SK-N-SH treated with all-trans-retinoic acid at 6 μM for 48 hours (cell line): Measurements from ENCODE around the gene PRSS56.

Source experiments
- ARNTL ChIP-seq: fragments of 450-650 bp; formaldehyde crosslinking; IDR thresholded peaks from 2 replicates; pipeline ENCODE4 v1.5.0; 2020; ENCODE audit warnings: low read depth, mild to moderate bottlenecking, moderate library complexity, borderline replicate concordance
- BACH2 ChIP-seq: fragments of 250-450 bp; sonication (Bioruptor Pico); IDR thresholded peaks from 2 replicates; pipeline ENCODE4 v1.9.0; 2021; ENCODE audit warnings: mild to moderate bottlenecking, borderline replicate concordance
- OSR1 ChIP-seq: fragments of 250-450 bp; sonication (Bioruptor Pico); IDR thresholded peaks from 2 replicates; pipeline ENCODE4 v1.8.0; 2022; ENCODE audit warnings: moderate library complexity, mild to moderate bottlenecking, inconsistent platforms
- TCF4 ChIP-seq: fragments of 250-450 bp; sonication (Bioruptor Pico); IDR thresholded peaks from 2 replicates; pipeline ENCODE4 v1.8.0; 2021; ENCODE audit warnings: mild to moderate bottlenecking, moderate library complexity, borderline replicate concordance
- TF ChIP-seq, protein P1 (sequence below): fragments of 250-450 bp; sonication (Bioruptor Pico); IDR thresholded peaks from 2 replicates; pipeline ENCODE4 v1.8.0; 2020; ENCODE audit warnings: mild to moderate bottlenecking, moderate library complexity, borderline replicate concordance
- TF ChIP-seq, protein P2 (sequence below): fragments of 250-450 bp; sonication (Bioruptor Pico); IDR thresholded peaks from 2 replicates; pipeline ENCODE4 v1.5.1; 2020; ENCODE audit warnings: low read depth, mild to moderate bottlenecking, moderate library complexity
- TF ChIP-seq, protein P3 (sequence below): fragments of 250-450 bp; sonication (Bioruptor Pico); IDR thresholded peaks from 2 replicates; pipeline ENCODE4 v1.8.0; 2021; ENCODE audit warnings: low read depth, mild to moderate bottlenecking, moderate library complexity, borderline replicate concordance

DNA sequence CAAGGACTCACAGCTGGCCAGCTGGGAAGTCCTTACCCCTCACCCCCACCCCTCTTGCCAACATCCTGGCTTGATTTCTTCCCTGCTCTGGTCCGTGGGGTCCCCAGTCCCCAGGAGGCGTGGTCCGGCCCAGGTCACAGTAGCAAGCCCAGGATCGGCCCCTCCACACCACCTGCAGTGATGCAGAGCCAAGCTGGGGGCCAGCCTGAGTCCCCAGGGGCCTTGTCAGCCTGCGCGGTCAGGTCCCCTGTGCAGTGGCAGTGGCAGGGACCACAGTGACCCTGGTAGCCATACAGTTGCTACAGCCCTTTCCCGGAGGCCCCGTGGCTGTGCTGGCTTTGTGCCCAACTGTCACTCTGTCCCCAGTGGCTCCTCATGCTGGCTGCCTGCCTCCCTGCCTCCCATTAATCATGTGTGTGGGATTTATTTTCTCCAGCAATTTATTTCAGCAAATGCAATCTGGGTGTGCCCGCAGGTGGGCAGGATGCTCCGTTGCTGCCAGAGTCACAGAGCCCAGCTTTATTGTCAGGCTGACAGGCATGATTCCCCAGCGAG is 8.8 kb upstream of the PRSS56 start:
- TF ChIP-seq TCF4 (no peak), BACH2 (CRISPR knock-in tag) (no peak), ARNTL (CRISPR knock-in tag) (no peak), OSR1 (CRISPR knock-in tag) (no peak)
- TF ChIP-seq, protein P1, sequence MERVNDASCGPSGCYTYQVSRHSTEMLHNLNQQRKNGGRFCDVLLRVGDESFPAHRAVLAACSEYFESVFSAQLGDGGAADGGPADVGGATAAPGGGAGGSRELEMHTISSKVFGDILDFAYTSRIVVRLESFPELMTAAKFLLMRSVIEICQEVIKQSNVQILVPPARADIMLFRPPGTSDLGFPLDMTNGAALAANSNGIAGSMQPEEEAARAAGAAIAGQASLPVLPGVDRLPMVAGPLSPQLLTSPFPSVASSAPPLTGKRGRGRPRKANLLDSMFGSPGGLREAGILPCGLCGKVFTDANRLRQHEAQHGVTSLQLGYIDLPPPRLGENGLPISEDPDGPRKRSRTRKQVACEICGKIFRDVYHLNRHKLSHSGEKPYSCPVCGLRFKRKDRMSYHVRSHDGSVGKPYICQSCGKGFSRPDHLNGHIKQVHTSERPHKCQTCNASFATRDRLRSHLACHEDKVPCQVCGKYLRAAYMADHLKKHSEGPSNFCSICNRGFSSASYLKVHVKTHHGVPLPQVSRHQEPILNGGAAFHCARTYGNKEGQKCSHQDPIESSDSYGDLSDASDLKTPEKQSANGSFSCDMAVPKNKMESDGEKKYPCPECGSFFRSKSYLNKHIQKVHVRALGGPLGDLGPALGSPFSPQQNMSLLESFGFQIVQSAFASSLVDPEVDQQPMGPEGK (CRISPR knock-in tag): no peak
- TF ChIP-seq, protein P2, sequence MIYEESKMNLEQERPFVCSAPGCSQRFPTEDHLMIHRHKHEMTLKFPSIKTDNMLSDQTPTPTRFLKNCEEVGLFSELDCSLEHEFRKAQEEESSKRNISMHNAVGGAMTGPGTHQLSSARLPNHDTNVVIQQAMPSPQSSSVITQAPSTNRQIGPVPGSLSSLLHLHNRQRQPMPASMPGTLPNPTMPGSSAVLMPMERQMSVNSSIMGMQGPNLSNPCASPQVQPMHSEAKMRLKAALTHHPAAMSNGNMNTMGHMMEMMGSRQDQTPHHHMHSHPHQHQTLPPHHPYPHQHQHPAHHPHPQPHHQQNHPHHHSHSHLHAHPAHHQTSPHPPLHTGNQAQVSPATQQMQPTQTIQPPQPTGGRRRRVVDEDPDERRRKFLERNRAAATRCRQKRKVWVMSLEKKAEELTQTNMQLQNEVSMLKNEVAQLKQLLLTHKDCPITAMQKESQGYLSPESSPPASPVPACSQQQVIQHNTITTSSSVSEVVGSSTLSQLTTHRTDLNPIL (CRISPR knock-in tag): no peak
- TF ChIP-seq, protein P3, sequence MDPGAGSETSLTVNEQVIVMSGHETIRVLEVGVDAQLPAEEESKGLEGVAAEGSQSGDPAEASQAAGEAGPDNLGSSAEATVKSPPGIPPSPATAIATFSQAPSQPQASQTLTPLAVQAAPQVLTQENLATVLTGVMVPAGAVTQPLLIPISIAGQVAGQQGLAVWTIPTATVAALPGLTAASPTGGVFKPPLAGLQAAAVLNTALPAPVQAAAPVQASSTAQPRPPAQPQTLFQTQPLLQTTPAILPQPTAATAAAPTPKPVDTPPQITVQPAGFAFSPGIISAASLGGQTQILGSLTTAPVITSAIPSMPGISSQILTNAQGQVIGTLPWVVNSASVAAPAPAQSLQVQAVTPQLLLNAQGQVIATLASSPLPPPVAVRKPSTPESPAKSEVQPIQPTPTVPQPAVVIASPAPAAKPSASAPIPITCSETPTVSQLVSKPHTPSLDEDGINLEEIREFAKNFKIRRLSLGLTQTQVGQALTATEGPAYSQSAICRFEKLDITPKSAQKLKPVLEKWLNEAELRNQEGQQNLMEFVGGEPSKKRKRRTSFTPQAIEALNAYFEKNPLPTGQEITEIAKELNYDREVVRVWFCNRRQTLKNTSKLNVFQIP (CRISPR knock-in tag): no peak
